Measurements from ENCODE around the gene FAM227B. TPM values are rescaled to one million over a fixed set of nuclear protein-coding genes. Genes with fewer than 3 reads are reported as not detected.

FAM227B gene
- total and polyA plus RNA-seq, 2 of the 13 experiments (the other 11 are each of a cell fraction or from before 2014, with no cell fraction given), result 1.9 to 2.6 TPM

DNA sequence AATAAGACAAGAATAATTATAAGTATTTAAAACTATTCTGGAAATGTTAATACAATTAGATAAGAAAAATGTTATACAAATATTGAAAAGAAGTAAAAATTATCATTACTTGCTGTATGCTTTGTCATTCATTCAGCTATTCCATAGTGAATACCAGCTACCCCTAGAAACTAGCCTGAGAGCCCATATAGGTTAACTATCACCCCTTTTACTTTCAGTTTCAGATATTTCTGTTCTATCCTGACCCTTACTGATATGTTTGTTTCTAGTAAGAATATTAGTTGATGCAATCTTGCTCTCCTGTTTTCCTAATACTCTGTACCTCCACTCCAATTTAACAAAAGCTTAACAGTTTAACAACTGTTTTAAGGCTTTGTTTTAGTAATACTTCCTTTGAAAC is 31.6 kb downstream of the FAM227B start:
- in situ Hi-C loops (cut with HindIII; ENCODE audit: extremely low pct_ligation_motif_present, low pct_unique_long_range_greater_than_20kb) (no loop called here), intact Hi-C loops (cut with micrococcal nuclease; ENCODE audit: unreplicated experiment) (no loop called here)
- no peaks in the 10 kb centered on the region for H3K36me3 ChIP-seq (replicated peaks in 1 of 2; ENCODE audit: control insufficient read depth in 1 of 2, insufficient read depth in 2 of 2, low read length in 2 of 2)
- CTCF ChIA-PET (ENCODE audit: low intra/inter-chr PET ratio, low total read pairs), result no interaction called here
- peaks cover 5% of the 10 kb centered on the region; the same call in 1 of the 2 replicates for H3K4me1 ChIP-seq (ENCODE audit: insufficient read depth, low read length)
- H3K27me3 ChIP-seq (ENCODE audit: control insufficient read depth in 1 of 2, insufficient read depth in 2 of 2, low read length in 2 of 2), result no peaks in the 10 kb centered on the region
- TF ChIP-seq ZNF644 (CRISPR knock-in tag; IDR thresholded peaks at IDR 0.05; ENCODE audit: low read depth), result no peak
- no peak for TF ChIP-seq YEATS4 (CRISPR knock-in tag; IDR thresholded peaks at IDR 0.05; ENCODE audit: borderline replicate concordance)
- no peak for TF ChIP-seq CBX5 (CRISPR knock-in tag; IDR thresholded peaks at IDR 0.05; ENCODE audit: borderline replicate concordance)
- no peak for ATAC-seq
- H4K20me1 ChIP-seq (ENCODE audit: insufficient read depth, low read length), result no peaks in the 10 kb centered on the region
- no peak overlapping the region for H2AFZ ChIP-seq (ENCODE audit: low read length)
- no peak overlapping the region for H3K4me3 ChIP-seq (replicated peaks in 1 of 3; ENCODE audit: insufficient read depth in 1 of 3, low read depth in 2 of 3, low read length in 3 of 3)
- no peaks in the 10 kb centered on the region for H3K79me2 ChIP-seq (ENCODE audit: insufficient read depth, low read length)
- FAIRE-seq, result no peak
- DNase-seq (ENCODE audit: low spot score), result no peak
- H3K27ac ChIP-seq (ENCODE audit: extremely low read length, insufficient read depth, low read length), result no peak overlapping the region
- no peak overlapping the region for H3K9ac ChIP-seq (ENCODE audit: insufficient read depth, low read depth, low read length)
- POLR2A ChIA-PET, result no interaction called here
- no TSS peak for BruUV-seq (replicated peaks)
- no peaks in the 10 kb centered on the region for H3K9me3 ChIP-seq (ENCODE audit: low read length)
- H3K4me2 ChIP-seq (ENCODE audit: low read depth, low read length), result no peak overlapping the region

- H3K4me1 ChIP-seq (ENCODE audit: insufficient read depth, low read length), result no peaks in the 10 kb centered on the region
- no peak overlapping the region for H2AFZ ChIP-seq (ENCODE audit: low read length)
- no peak overlapping the region for H3K27ac ChIP-seq (ENCODE audit: extremely low read length, insufficient read depth, low read length)
- no peaks in the 10 kb centered on the region for H4K20me1 ChIP-seq (ENCODE audit: insufficient read depth, low read length)
- ChIA-PET CTCF (ENCODE audit: low intra/inter-chr PET ratio, low total read pairs) (no interaction called here), POLR2A (no interaction called here)
- no peak overlapping the region for H3K4me3 ChIP-seq (replicated peaks in 1 of 3; ENCODE audit: insufficient read depth in 1 of 3, low read depth in 2 of 3, low read length in 3 of 3)
- H3K9me3 ChIP-seq (ENCODE audit: low read length), result no peaks in the 10 kb centered on the region
- no peak overlapping the region for H3K9ac ChIP-seq (ENCODE audit: insufficient read depth, low read depth, low read length)
- no peak for TF ChIP-seq RBM22 (optimal IDR thresholded peaks at IDR 0.05; ENCODE audit: low read length)
- TF ChIP-seq ZNF629 (CRISPR knock-in tag; conservative IDR thresholded peaks at IDR 0.05), result no peak
- TF ChIP-seq, protein P1, sequence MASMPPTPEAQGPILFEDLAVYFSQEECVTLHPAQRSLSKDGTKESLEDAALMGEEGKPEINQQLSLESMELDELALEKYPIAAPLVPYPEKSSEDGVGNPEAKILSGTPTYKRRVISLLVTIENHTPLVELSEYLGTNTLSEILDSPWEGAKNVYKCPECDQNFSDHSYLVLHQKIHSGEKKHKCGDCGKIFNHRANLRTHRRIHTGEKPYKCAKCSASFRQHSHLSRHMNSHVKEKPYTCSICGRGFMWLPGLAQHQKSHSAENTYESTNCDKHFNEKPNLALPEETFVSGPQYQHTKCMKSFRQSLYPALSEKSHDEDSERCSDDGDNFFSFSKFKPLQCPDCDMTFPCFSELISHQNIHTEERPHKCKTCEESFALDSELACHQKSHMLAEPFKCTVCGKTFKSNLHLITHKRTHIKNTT (CRISPR knock-in tag; IDR thresholded peaks at IDR 0.05), result no peak
- no peak for TF ChIP-seq NKX3-1 (CRISPR knock-in tag; IDR thresholded peaks at IDR 0.05)
- no peak for TF ChIP-seq ONECUT2 (CRISPR knock-in tag; IDR thresholded peaks at IDR 0.05)
- TF ChIP-seq ZNF816 (CRISPR knock-in tag; IDR thresholded peaks at IDR 0.05; ENCODE audit: borderline replicate concordance), result no peak
- TF ChIP-seq ZNF232 (CRISPR knock-in tag; IDR thresholded peaks at IDR 0.05; ENCODE audit: borderline replicate concordance), result no peak
- TF ChIP-seq KLF13 (CRISPR knock-in tag; IDR thresholded peaks at IDR 0.05), result no peak
- no peak for TF ChIP-seq HOXA9 (CRISPR knock-in tag; IDR thresholded peaks at IDR 0.05; ENCODE audit: borderline replicate concordance)
- no peak for TF ChIP-seq PHF8 (CRISPR knock-in tag; IDR thresholded peaks at IDR 0.05)
- no peak for TF ChIP-seq MIER3 (CRISPR knock-in tag; IDR thresholded peaks at IDR 0.05; ENCODE audit: borderline replicate concordance)
- TF ChIP-seq SMC3 (IDR thresholded peaks at IDR 0.05; ENCODE audit: low read length), result no peak
- TF ChIP-seq PHF20 (CRISPR knock-in tag; IDR thresholded peaks at IDR 0.05), result no peak
- TF ChIP-seq ZBTB3 (CRISPR knock-in tag; IDR thresholded peaks at IDR 0.05; ENCODE audit: borderline replicate concordance, low read depth), result no peak
- no peak for TF ChIP-seq PHF21A (CRISPR knock-in tag; IDR thresholded peaks at IDR 0.05)
- TF ChIP-seq TEAD2 (CRISPR knock-in tag; IDR thresholded peaks at IDR 0.05), result no peak
- no peaks in the 10 kb centered on the region for H3K27me3 ChIP-seq (ENCODE audit: control insufficient read depth in 1 of 2, insufficient read depth in 2 of 2, low read length in 2 of 2)
- no peaks in the 10 kb centered on the region for H3K36me3 ChIP-seq (replicated peaks in 1 of 2; ENCODE audit: control insufficient read depth in 1 of 2, insufficient read depth in 2 of 2, low read length in 2 of 2)
- intact Hi-C loops (cut with micrococcal nuclease; ENCODE audit: unreplicated experiment) (no loop called here), in situ Hi-C loops (cut with HindIII; ENCODE audit: extremely low pct_ligation_motif_present, low pct_unique_long_range_greater_than_20kb) (no loop called here)
- DNase-seq (ENCODE audit: low spot score) (no peak), ATAC-seq (no peak), FAIRE-seq (no peak)
- no peak overlapping the region for H3K4me2 ChIP-seq (ENCODE audit: low read depth, low read length)
- H3K79me2 ChIP-seq (ENCODE audit: insufficient read depth, low read length), result no peaks in the 10 kb centered on the region
- no TSS peak for BruUV-seq (replicated peaks)
- 40% methylated on average over 1 of the region's 1 CpG for WGBS (ENCODE audit: low lambda C conversion rate)
Measured at GRCh38 chr15:49573421-49573820, 47.2 kb downstream of the FAM227B start.

Measured in HepG2 (cell line).